ENCODE results near the gene TNFSF15.

TNFSF15 gene

DNA sequence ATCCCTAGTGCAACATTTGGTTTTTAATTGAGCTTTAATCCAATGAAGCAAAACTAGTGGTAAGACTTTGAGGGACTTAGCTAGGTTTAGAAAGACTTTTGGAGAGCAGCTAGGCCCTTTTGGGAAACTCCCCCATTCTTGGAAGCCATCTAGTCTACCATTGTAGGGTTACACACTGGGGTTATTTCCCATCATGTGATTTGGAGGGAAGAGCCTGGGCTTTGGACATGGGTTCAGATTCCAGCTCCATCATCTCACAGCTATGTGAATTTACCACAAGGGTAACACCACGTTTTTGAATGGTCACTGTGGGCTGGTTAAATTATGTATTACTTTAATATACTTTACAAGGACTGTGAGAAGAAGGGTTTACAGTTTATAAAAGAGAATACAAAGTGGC lies 18.3 kb upstream of the TNFSF15 start:
- no peak for DNase-seq

DNA sequence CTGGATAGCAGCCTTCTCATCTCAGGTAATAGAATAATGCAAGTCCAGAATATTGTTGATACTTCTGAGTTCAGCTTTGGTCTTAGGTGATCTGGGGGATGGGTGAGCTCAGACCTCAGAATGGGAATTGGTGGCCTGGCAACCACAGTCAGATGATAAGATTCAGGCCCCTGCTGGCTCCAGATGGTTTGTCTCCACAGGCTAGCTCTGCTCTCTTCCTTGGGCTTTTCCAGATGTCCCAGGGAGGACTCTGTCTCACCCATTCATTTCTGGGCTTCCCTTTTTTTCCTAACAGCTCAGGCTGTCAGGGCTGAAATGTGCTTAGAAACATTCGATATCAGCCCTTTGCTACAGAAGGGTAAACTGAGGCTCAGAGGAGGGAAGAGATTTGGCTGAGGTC lies 17.6 kb upstream of the TNFSF15 start:
- DNase-seq = no peak

DNA sequence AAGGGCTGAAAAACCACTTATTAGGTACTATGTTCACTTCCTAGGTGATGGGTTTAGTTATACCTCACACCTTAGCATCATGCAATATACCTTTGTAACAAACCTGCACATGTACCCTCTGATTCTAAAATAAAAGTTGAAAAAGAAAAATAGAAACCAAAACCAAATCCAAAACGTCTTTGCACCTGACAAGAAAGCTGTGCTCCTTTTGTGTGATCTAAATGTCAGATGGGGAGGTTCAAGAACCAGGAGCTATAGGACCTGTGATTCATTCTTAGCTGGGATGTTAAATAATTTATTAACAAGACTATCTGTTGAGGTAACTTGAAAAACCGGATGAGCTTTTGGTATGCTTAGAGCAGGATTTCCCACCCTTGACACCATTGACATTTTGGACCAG lies 16.9 kb upstream of the TNFSF15 start:
- DNase-seq = no peak

DNA sequence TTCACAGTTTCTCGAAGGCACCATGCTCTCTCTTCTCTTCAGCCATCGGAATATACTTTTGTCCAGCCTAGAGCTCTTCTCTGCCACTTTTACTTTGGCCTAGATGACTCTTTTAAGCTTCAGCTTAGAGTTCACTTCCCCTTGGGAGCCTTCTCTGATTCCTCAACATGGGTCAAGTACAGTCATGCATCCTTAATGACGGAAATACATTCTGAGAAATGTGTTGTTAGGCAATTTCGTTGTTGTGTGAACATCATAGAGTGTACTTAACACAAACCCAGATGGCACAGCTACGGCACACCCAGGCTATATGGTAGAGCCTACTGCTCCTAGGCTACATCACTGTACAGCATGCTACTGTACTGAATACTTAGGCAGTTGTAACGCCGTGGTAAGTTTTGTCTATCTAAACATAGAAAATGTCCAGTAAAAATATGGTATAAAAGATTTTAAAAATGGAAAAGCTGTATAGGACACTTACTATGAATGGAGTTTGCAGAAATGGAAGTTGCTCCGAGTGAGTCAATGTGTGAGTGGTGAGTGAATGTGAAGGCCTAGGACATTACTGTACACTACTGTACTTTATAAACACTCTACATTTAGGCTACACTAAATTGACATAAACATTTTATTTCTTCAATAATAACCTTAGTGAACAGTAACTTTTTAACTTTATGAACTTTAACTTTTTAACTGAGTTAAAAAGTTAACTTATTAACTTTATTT lies 15.1 kb upstream of the TNFSF15 start:
- DNase-seq = no peak

DNA sequence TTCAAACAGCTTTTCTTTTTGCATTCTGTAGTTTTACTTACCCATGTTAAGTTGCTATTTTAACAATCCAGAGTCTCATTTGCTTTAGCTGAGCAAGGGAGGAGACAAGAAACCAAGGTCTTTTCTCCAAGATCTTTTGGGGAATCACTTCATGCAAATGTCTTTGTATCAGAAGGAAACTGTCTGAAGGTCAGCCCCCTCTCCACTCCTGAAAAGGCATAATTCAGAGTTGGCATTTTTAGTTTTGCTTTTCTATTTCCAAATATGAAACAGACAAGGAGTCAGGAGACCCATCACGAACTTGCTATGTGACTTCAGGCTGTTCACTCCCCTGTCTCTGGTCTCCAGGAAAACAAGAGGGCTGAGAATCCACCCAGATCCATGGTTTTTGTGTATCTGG lies 12.3 kb upstream of the TNFSF15 start:
- no peak for DNase-seq

DNA sequence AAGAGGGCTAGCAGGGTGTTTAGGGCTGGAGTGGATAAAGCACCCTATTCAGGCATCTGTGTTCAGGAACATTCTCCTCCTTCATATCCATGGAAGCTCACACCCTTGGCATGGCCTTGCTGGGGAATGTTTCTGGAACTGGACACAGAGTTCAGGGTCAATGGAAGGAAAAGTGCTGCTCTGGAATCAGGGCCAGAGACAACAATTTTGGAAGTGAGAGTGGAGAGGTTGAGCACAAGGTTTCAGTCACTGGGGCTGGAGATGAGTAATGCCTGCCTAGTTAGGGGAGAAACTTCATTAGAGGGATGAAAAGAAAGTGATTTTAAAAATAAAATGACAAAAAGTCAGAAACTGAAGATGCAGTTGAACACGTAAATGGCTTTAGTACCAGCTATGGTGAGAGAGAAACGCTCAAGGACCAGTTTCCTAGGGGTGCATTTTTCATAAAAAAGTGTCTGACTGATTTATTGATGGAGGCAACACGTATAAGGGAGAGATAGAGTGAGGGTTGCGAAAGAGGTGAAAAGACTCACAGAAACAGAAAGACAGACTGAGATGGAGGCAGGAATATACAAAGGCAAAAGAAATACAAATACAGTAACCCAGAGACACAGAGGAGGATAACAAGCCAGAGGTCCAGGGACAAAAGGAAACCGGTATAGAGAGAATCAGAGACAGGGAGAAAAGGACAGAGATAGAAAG lies 8.0 kb upstream of the TNFSF15 start:
- no peak for DNase-seq

DNA sequence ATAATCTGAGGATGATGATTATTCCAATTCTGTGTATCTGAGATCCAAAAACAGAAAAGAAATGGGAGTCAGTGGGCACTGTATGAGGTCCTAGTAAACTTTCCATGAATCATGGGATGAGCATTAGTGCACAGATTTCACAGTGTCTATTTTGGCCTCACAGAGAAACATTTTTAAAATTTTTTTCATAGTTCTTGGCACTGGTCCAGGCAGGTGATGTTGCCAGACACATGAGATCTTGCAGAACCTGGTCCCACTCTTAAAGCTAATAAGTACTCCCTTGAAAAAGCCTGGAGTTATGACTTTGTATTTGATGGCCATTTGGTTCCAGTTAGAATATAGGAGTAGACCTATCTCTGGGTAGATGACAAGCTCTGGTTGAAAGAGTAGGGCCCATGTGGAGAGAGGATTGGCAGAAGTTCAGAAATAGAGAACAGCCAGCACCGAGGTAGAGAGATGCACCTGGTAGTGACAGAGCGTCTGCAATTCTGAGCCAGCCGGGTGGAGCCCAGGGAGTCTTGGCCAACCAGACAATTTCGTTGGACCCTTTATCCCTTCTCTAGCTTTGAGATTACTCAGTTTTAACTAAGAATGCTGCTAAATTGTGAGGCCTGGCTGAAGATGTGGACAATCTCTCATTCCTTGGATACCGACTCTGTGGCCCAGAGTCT lies 6.3 kb upstream of the TNFSF15 start:
- no peak for DNase-seq

DNA sequence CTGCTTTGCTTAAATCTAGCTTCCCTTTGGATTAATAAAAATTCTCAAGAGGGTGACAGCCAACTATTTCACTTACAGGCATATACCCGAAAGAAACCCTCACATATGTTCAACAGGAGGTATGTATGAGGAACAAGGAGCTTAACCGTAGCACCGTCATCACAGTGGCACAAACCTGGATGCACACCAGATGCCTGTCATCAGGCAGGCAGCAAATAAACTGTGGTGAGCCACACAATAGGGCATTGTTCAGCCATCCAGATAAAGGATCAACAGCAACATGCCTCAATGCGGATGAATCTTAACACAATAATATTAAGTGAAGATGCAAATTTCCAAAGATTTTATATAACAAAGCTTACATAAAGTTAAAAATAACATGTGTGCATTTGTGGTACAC lies 5.5 kb upstream of the TNFSF15 start:
- no peak for DNase-seq

DNA sequence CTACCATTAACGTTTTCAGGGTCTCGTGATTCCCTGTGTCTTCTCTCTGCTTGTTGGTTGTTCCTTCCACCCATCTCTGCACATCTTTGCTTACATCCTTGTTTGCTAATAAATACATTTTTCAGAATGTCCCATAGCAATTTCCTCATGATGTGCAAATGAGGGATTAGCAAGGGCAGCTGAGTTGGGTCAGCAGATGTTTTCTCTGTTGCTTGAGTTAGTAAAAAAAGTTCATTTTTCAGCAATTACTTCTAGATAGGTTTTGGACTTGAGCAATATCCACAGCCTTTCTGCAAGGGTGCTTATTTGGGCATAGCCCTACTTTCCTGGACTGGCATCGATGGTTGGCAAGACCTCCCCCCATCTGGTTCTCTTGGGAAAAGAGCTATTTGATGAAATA lies 4.8 kb upstream of the TNFSF15 start:
- DNase-seq = no peak

DNA sequence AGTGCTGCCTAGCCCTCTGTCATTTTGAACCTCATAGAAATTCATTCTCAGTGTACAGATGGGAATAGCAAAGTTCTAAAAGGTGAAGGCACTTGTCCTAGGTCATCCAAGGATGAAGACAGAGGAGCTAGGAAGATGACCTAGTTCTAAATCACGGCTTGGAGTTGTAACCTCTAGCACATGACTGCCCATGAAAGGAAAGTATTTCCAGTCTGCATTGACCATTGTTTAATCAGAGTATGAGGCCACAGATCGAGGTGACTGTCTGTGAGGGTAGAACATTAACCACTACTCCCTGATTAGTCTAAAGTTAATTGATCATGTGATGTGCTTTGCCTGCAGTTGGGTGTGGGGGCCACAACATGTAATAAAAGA lies 674 bp upstream of the TNFSF15 start:
- no peak for DNase-seq

DNA sequence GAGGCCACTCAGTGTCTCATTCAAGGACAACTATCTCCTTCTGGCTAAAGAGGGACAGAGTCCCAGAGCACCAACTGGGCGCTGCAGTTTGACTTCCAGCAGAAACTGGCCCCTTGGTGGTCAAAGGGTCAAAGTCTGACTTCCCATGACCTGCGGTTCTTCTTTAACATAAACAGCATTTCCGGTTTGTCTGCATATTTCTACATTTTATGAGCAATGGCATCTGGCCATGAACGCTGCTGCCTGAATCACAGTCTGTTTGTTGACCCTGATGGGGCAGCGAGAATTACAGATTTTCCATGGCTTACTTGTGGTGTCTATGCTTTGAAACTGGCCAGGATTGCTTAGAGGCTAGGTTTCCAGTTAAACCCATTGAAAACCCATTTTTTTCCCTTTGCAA lies 1.3 kb downstream of the TNFSF15 start:
- DNase-seq = no peak

DNA sequence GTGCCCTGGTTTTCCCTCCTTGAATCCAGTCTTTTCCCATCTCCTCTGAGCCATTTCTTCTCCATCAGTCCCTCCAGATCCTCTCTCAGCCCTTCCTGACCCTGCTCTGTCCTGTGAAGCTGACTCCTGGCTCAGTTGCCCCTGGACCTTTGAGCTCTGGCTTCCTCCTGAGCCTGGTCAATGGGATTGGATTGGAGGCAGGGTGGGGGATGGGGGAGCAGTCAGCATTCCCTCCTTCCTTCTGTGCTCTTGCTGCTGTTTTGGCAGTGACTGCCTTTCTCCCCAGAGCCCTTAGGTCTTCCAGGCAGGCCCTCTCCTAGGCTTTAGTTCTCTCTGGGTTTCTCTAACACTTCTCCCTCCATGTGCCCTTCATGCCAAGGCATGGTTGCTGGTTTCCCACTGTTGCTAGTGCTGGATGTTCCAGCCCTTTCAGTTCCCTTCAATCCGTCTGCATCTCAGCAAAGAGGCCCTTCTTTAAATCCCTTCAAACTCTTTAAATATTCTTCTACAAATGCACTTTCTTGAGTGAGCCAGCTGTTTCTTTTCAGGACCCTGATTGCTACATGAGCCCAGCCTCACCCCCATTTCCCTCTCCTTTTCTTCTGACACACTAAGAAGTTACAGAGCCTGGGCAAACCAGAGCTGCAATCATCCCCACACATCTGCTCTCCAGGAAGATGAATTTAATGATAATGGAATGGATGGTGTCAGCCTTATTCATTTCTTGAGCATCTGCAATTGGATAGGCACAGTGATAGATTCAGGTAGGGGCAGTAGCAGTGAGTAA lies 2.2 kb downstream of the TNFSF15 start:
- DNase-seq = no peak

DNA sequence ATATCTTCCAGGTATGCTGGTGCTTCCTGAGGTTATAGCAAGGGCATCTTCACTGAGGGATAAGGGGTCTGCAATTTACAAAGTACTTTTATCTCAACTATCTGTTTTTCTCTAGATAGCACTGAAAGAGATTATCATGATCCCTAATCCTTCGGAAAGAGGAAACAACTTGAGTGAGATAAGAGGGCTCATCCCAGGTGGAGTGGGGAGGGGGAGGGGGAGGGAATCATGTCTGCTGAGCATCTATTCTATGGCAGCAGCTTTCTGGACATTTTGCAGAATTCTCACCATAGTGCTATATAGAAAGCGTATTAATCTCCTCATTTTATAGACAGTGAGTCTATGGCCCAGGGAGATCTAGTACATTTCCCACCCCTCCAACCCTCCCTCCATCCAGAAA lies 5.9 kb downstream of the TNFSF15 start:
- no peak for DNase-seq

DNA sequence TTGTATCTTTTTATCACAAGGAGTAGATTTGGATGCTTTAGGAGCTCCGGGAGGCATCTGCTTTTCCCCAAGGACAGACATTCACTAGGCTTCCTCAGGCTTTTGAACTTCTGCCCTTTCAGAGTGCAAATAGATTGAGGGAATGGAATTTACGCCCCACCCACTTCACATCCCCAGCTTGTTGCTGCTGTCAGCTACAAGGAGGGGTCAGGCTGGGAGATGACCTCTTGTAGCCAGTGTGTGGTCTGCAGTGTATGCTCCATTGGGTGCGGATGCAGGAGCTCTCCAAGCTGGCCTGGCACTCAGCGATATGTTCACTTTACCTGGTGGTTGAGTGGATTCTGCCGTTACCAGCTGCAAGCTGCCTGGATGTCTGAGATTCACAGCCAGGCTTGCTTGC lies 6.4 kb downstream of the TNFSF15 start:
- DNase-seq = no peak

DNA sequence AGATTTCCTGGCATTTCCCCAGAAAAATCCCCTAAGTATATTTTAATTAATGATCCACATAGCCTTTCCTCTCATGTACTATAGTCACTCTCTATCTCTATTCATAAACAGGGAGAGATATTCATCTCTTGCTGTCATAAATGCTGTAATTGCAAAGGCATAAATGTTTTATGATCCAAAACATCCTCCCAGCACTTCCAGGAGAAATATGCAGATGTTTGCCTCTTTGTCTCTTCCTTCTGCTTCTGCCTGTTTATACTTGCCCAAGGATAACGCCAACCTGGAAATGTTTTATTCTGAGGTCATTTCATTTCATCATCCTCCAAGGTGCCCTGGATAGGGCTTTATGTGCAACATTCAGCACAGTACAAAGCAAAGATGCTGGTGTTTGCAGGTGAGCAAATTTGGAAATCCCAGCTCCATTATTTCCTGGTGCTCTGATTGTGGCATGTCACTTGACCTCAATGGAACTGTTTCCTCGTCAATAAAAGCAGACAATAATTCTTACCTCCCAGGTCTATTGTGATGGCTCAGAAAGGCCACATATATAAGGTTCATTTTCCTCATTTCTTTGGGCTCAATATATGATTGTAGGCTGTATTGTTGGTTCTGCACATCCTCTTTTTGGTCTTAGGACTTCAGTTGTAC lies 6.9 kb downstream of the TNFSF15 start:
- DNase-seq = no peak

DNA sequence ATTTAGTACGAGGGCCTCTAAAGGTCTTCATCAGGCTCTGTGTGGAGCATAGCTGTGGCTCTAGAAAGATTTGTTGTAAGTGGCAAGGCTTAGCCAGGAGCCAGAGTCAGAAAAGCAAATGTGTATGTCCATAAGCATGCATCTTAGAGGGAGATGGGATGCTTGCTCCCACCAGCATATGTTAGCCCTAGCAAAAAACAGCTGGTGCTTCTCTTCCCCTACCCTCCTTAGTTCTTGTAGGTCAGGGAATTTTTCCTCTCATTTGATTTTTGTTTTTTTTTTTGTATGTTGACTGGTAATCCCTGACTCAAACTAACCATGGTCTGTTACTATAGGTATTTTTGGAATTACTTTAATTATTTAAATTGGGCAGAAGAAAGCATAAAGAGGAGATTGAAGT lies 7.7 kb downstream of the TNFSF15 start:
- DNase-seq = no peak

DNA sequence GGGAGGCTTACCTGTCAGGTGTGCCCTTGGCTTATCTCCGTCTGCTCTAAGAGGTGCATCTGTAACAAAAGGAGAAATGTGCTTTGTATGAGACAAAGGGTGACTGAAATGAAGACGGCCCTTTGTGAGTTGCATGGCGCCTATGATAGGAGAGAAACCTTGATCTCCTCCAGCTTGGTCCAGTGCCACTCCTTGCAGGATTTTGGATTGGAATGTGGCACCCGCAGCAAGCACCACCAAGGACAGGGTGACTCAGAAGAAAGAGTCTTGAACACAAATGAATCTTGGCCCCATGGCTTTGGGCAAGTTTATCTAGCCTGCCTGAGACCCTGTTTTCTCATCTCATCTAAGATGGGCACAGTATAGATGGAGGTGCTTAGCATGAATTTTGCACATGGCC lies 13.4 kb downstream of the TNFSF15 start:
- no peak for DNase-seq

DNA sequence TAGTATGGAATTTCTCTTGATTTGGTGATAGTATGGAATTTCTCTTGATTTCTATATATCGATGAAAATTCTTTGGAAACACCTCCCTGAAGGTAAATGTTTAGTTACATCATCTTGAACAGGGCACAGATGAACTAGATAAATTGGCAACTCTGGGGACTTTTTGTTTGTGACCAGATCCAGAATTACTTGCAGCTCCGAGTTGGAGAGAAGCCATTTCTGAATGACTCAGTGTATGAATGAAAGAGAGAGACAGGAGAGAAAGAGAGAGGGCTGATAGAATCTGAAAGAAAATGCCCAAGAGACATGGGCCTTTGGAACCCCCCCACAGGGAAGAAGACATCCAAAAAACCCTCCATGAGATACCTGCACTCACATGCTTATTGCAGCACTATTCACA lies 14.1 kb downstream of the TNFSF15 start:
- no peak for DNase-seq

DNA sequence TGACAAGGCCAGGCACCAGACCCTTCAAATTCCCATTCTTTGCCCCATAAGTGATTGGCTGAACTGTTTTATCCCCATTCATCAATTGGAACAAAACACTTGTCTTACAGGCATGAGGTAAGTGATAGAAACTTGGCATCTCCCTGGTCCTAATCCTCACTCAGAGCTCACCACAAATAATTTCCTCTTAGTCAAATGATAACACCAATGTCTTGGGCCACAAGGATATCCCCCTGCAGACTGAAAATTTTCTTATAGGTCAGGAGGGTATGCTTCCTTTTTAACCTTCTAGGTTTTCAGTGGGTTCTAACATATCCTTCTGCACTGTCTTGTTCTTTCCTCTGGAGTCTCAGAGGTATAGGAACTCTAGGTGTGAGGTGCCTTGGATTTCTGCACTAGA lies 14.5 kb downstream of the TNFSF15 start:
- DNase-seq = no peak

DNA sequence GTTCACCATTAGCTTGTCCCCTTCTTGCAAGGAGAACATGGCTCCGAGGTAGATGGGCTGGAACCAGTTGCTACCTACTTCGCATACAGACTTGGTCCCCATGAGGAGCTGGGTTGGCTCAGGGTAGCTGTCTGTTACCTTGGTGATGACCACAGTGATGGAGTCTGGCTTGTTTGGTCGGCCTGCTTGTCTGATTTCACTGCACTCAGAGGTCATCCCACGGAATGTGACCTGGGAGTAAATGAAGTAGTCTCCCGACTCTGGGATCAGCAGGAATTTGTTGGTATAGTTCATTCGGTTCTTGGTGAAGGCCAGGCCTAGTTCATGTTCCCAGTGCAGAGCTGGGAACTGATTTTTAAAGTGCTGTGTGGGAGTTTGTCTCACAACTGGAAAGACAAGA lies 15.3 kb downstream of the TNFSF15 start:
- no peak for DNase-seq

DNA sequence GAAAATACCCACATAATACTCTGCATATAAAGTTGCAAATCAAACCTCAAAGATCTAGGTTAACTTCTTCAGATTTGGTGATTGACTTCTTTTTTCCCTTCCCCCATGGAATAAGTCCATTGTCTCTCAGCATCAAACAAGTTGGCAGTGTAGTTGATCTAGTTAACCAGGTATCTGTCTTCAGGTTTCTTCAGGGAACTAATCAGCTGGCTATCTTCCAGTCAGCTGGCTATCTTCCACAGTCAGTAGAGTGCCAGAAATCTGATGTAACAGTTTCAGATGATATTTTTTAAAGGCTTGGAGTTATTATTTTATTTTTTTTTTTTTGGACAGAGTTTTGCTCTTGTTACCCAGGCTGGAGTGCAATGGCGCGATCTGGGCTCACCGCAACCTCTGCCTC lies 16.8 kb downstream of the TNFSF15 start:
- no peak for DNase-seq

DNA sequence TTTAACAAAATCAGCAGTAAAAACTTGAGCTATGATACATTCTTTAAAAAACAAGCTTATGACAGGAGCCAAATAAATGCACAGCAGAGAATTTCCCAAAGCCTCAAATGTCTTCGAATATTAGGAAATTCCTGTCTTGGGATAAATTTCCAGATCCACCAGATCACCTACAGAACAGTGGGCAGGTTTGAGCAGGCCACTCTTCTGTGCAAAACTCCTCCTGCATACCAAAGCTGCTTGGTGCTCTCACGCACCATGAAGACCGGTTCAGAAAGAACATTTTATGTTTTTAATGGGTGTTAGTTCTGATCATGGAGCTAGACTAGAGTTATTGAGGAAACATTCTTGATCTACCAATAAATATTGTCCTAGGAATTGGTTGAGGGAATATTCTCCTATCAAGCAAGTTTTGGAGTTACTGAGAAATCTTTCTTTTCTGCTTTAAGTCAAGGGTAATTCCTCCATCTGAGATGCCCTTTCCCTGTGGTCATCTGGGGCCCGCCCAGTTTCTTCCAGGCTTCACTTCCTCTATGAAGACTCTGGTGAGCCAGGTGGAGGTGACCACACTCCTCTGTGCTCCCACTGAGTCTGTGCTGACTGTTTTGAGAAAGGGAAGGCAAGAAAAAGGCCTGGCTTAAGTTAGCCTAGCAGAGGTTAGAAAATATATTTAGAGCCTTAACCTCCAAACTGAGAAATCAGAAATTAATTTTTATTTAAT lies 17.9 kb downstream of the TNFSF15 start:
- DNase-seq = no peak
